Measurements from ENCODE around the gene GLIS1. TPM values are rescaled to one million over a fixed set of nuclear protein-coding genes. Genes with fewer than 3 reads are reported as not detected.

Gene GLIS1
- total and polyA plus RNA-seq, 2 of the 8 experiments (the other 6 are each of a cell fraction or from before 2014, with no cell fraction given) = 0.15 to 0.22 TPM

- no peak for TF ChIP-seq CTBP2 (IDR thresholded peaks at IDR 0.05; ENCODE audit: borderline replicate concordance, insufficient read depth, insufficient read length, low read length)
Measured at GRCh38 chr1:53481456-53481855, 257.5 kb downstream of the GLIS1 start (continued).

Data from H1 (cell line).